ENCODE results near the gene CDH4. TPM values are rescaled to one million over a fixed set of nuclear protein-coding genes. Genes with fewer than 3 reads are reported as not detected.

CDH4 gene
- polyA plus RNA-seq, 4 donors: 0.09 to 4.1 (median 0.25) TPM

- Histone ChIP-seq H3K36me3 (ENCODE audit: control insufficient read depth in 3 of 3, insufficient read depth in 2 of 3, low read depth in 1 of 3, low read length in 3 of 3) (no peaks in the 10 kb centered on the region), H3K27ac (ENCODE audit: low read depth in 1 of 3, low read length in 2 of 3) (no peak overlapping the region), H3K9me3 (ENCODE audit: control insufficient read depth in 2 of 2, insufficient read depth in 1 of 2, low read depth in 1 of 2, low read length in 1 of 2) (no peaks in the 10 kb centered on the region), H3K4me1 (ENCODE audit: control insufficient read depth in 3 of 3, insufficient read depth in 2 of 3, low read depth in 1 of 3, low read length in 2 of 3) (no peaks in the 10 kb centered on the region), H3K4me3 (ENCODE audit: low read depth in 1 of 3, low read length in 3 of 3) (no peak overlapping the region), H3K27me3 (ENCODE audit: control insufficient read depth in 3 of 3, insufficient read depth in 3 of 3, low read length in 3 of 3) (no peaks in the 10 kb centered on the region)
- 76 to 78% (median 77%) methylated on average over 28 of the region's 28 CpGs for WGBS, 3 donors
- no peak for FAIRE-seq
- no peak for DNase-seq
Observed at GRCh38 chr20:61728786-61729770, 477.0 kb downstream of the CDH4 start.

DNA sequence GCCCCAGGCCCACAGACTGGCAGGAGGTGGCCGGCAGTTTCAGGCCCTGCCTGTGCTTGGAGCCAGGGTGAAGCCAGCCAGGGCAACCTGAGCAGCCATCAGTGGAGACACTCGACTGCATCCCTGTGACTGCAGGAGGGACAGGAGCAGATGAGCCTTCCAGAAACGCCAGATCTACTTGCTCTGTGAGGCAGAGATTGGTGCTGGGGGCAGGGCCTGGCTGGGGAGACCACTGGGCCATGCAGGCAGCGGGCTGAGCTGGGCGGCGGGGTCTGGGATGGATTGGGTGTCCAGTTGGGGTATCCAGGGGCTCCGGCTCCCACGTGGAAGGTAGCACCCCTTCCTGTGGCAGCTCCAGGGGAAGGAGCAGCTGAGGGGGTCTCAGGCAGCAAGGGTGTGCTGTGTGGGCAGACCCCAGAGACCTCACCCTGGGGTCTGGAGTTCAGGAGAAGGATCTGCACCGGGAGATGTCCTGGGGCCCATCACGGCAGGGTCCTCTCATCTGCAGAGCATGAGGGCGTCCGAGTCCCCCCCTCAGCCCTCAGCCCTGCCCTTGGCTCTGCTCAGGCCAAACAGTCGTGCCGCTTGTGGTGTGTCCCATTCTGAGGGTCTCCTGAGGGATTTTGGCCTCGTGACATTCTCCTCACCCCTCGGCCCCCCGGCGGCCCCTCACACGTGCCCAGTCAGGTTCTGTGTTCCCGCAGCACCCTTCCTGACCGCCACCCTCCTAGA, 478.7 kb downstream of the CDH4 start:
- no peak for DNase-seq
- no peaks in the 10 kb centered on the region for H3K36me3 ChIP-seq (ENCODE audit: control insufficient read depth in 3 of 3, insufficient read depth in 2 of 3, low read depth in 1 of 3, low read length in 3 of 3)
- 73 to 83% (median 74%) methylated on average over 20 to 21 of the region's 21 CpGs for WGBS, 3 donors
- H3K4me1 ChIP-seq (ENCODE audit: control insufficient read depth in 3 of 3, insufficient read depth in 2 of 3, low read depth in 1 of 3, low read length in 2 of 3): no peaks in the 10 kb centered on the region
- no peak overlapping the region for H3K4me3 ChIP-seq (ENCODE audit: low read depth in 1 of 3, low read length in 3 of 3)
- H3K27ac ChIP-seq (ENCODE audit: low read depth in 1 of 3, low read length in 2 of 3): no peak overlapping the region
- H3K27me3 ChIP-seq (ENCODE audit: control insufficient read depth in 3 of 3, insufficient read depth in 3 of 3, low read length in 3 of 3): no peaks in the 10 kb centered on the region
- FAIRE-seq: no peak
- H3K9me3 ChIP-seq (ENCODE audit: control insufficient read depth in 2 of 2, insufficient read depth in 1 of 2, low read depth in 1 of 2, low read length in 1 of 2): no peaks in the 10 kb centered on the region

DNA sequence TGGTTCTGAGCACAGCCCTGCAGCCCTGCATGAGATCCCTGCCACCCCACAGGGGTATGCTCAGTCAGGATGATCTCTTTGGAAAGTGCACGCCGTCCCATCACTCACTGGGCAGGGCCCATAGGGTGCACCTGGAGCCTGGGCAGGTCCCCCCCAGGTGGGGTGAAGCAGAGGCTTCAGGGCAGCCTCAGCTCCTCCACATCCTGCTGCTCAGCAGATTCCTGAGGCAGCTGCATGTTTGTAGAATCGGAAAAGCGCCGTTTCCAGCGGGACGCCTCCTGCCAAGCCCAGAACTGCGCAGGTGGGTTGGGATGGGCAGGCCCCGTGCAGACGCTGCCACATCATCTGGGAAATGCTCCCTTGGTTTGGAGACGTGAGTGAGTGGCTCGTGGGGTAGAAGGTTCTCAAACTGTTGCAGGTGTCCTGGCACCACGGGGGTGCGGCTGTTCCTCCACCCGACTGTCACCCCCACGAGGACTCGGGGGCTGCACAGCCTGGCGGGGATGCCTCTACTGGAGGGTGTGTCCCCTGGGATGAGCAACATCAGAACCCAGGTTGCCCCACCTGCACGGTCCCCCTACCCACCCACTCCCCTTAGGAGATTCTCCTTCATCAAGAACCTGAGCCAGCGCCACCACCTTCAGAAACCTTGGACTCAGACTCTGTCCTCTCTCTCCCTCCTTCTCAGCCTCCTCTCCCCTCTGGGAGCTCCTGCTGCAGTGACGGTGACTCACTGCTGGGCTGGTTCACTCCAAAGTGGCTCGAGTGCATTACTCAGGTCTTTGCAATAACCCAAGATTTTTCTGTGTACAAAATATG, 479.5 kb downstream of the CDH4 start:
- 69 to 79% (median 73%) methylated on average over 22 of the region's 22 CpGs for WGBS, 3 donors
- Histone ChIP-seq H3K27ac (ENCODE audit: low read depth in 1 of 3, low read length in 2 of 3) (no peak overlapping the region), H3K9me3 (ENCODE audit: control insufficient read depth in 2 of 2, insufficient read depth in 1 of 2, low read depth in 1 of 2, low read length in 1 of 2) (no peaks in the 10 kb centered on the region), H3K4me1 (ENCODE audit: control insufficient read depth in 3 of 3, insufficient read depth in 2 of 3, low read depth in 1 of 3, low read length in 2 of 3) (no peaks in the 10 kb centered on the region), H3K36me3 (ENCODE audit: control insufficient read depth in 3 of 3, insufficient read depth in 2 of 3, low read depth in 1 of 3, low read length in 3 of 3) (no peaks in the 10 kb centered on the region), H3K4me3 (ENCODE audit: low read depth in 1 of 3, low read length in 3 of 3) (no peak overlapping the region), H3K27me3 (ENCODE audit: control insufficient read depth in 3 of 3, insufficient read depth in 3 of 3, low read length in 3 of 3) (no peaks in the 10 kb centered on the region)
- DNase-seq (no peak), FAIRE-seq (no peak)

DNA sequence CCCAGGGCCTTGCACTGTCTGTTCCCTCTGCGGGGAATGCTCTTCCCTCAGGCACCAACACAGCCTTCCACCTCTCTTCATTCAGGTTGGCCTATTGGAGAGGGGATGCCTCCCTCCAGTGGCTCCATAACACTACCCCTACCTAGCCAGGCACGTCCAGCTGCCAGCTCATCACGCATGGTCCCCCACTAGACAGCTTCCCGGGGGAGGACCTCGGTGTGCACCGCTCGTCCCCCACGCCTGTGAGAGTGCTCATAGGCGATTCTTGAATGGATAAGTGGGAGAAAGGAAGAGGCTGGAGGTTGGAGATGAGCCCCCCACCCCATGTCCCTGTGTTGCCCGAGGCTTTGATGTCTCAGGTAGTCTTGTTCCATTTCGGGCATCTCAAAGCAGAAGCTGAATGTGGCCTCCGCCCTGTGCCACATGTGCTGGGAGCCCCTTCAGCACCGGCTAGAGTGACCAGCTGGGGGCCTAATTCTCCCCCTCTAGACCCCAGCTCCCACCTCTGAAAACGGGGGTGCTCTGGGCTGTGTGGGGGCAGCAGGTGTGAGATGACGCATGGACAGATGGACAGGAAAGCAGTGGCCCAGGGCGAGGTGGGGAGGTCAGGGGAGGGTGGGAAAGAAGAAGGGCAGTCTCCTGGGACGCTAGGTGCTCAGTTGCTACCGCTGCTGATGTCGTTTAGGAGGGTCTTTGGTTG, 480.6 kb downstream of the CDH4 start:
- H3K36me3 ChIP-seq (ENCODE audit: control insufficient read depth in 3 of 3, insufficient read depth in 2 of 3, low read depth in 1 of 3, low read length in 3 of 3): no peaks in the 10 kb centered on the region
- H3K9me3 ChIP-seq (ENCODE audit: control insufficient read depth in 2 of 2, insufficient read depth in 1 of 2, low read depth in 1 of 2, low read length in 1 of 2): no peaks in the 10 kb centered on the region
- FAIRE-seq: no peak
- H3K27me3 ChIP-seq (ENCODE audit: control insufficient read depth in 3 of 3, insufficient read depth in 3 of 3, low read length in 3 of 3): no peaks in the 10 kb centered on the region
- no peak overlapping the region for H3K4me3 ChIP-seq (ENCODE audit: low read depth in 1 of 3, low read length in 3 of 3)
- no peaks in the 10 kb centered on the region for H3K4me1 ChIP-seq (ENCODE audit: control insufficient read depth in 3 of 3, insufficient read depth in 2 of 3, low read depth in 1 of 3, low read length in 2 of 3)
- no peak for DNase-seq
- WGBS, 3 donors: 71 to 79% (median 73%) methylated on average over 19 of the region's 19 CpGs
- no peak overlapping the region for H3K27ac ChIP-seq (ENCODE audit: low read depth in 1 of 3, low read length in 2 of 3)

GRCh38 chr20:61733216-61733615, 481.2 kb downstream of the CDH4 start:
- FAIRE-seq (no peak), DNase-seq (no peak)
- Histone ChIP-seq H3K9me3 (ENCODE audit: control insufficient read depth in 2 of 2, insufficient read depth in 1 of 2, low read depth in 1 of 2, low read length in 1 of 2) (no peaks in the 10 kb centered on the region), H3K4me3 (ENCODE audit: low read depth in 1 of 3, low read length in 3 of 3) (no peak overlapping the region), H3K27ac (ENCODE audit: low read depth in 1 of 3, low read length in 2 of 3) (no peak overlapping the region), H3K27me3 (ENCODE audit: control insufficient read depth in 3 of 3, insufficient read depth in 3 of 3, low read length in 3 of 3) (no peaks in the 10 kb centered on the region), H3K36me3 (ENCODE audit: control insufficient read depth in 3 of 3, insufficient read depth in 2 of 3, low read depth in 1 of 3, low read length in 3 of 3) (no peaks in the 10 kb centered on the region), H3K4me1 (ENCODE audit: control insufficient read depth in 3 of 3, insufficient read depth in 2 of 3, low read depth in 1 of 3, low read length in 2 of 3) (no peaks in the 10 kb centered on the region)
- 65 to 76% (median 73%) methylated on average over 12 to 13 of the region's 13 CpGs for WGBS, 3 donors

GRCh38 chr20:61733891-61734732, 482.1 kb downstream of the CDH4 start:
- FAIRE-seq: no peak

DNA sequence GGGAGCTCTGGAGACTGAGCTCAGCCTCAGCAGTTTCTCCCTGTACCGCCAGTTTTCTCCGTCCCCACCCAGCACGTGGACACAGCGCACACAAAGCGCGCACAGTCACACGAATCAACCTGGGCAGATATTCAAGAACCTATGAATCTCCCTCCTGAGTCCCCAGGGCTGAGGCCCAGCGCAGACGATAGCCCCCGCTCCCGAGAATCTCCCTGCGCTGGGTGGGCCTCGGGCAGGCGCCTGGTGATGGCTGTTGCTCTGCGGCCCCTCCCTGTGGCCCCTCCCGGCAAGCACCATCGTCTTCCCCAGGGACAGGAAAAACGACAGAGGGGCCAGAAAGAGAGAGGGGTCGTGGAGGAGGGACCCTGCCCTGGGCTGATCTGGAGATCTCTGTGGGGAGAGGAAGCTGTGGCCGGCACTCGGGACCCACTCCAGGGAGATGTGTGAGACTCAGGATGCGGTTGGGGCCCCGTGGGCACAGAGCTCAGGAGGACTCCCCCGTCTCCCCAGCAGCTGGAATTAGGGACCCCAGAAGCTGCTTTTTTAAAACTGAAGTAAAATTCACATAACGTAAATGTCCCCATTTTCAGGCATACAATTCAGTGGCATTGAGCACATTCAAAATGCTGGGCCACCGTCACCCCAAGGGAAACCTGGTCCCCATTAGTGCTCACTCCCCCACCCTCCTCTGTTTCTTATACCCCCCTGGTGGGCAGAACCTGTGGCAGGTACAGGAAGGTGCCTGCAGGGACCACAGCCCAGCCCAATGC, 482.9 kb downstream of the CDH4 start:
- no peaks in the 10 kb centered on the region for H3K4me1 ChIP-seq (ENCODE audit: control insufficient read depth in 3 of 3, insufficient read depth in 2 of 3, low read depth in 1 of 3, low read length in 2 of 3)
- no peaks in the 10 kb centered on the region for H3K27me3 ChIP-seq (ENCODE audit: control insufficient read depth in 3 of 3, insufficient read depth in 3 of 3, low read length in 3 of 3)
- H3K36me3 ChIP-seq (ENCODE audit: control insufficient read depth in 3 of 3, insufficient read depth in 2 of 3, low read depth in 1 of 3, low read length in 3 of 3): no peaks in the 10 kb centered on the region
- H3K27ac ChIP-seq (ENCODE audit: low read depth in 1 of 3, low read length in 2 of 3): no peak overlapping the region
- DNase-seq: no peak
- FAIRE-seq: no peak
- 63 to 68% (median 67%) methylated on average over 26 of the region's 26 CpGs for WGBS, 3 donors
- no peaks in the 10 kb centered on the region for H3K9me3 ChIP-seq (ENCODE audit: control insufficient read depth in 2 of 2, insufficient read depth in 1 of 2, low read depth in 1 of 2, low read length in 1 of 2)
- no peak overlapping the region for H3K4me3 ChIP-seq (ENCODE audit: low read depth in 1 of 3, low read length in 3 of 3)

More at GRCh38 chr20:61733891-61734732, 482.1 kb downstream of the CDH4 start:
- no peak for DNase-seq
- H3K4me1 ChIP-seq (ENCODE audit: control insufficient read depth in 3 of 3, insufficient read depth in 2 of 3, low read depth in 1 of 3, low read length in 2 of 3): no peaks in the 10 kb centered on the region
- H3K9me3 ChIP-seq (ENCODE audit: control insufficient read depth in 2 of 2, insufficient read depth in 1 of 2, low read depth in 1 of 2, low read length in 1 of 2): no peaks in the 10 kb centered on the region
- no peaks in the 10 kb centered on the region for H3K27me3 ChIP-seq (ENCODE audit: control insufficient read depth in 3 of 3, insufficient read depth in 3 of 3, low read length in 3 of 3)
- WGBS, 3 donors: 58 to 61% (median 60%) methylated on average over 28 of the region's 28 CpGs
- H3K4me3 ChIP-seq (ENCODE audit: low read depth in 1 of 3, low read length in 3 of 3): no peak overlapping the region
- no peak overlapping the region for H3K27ac ChIP-seq (ENCODE audit: low read depth in 1 of 3, low read length in 2 of 3)
- no peaks in the 10 kb centered on the region for H3K36me3 ChIP-seq (ENCODE audit: control insufficient read depth in 3 of 3, insufficient read depth in 2 of 3, low read depth in 1 of 3, low read length in 3 of 3)
